Femur (tissue), 1 donor: ENCODE results near the gene SAMD14.

Experiments
- DNase-seq: peaks from one replicate; pipeline ENCODE4 v3.0.0-alpha.2; 2017

Gene SAMD14

DNA sequence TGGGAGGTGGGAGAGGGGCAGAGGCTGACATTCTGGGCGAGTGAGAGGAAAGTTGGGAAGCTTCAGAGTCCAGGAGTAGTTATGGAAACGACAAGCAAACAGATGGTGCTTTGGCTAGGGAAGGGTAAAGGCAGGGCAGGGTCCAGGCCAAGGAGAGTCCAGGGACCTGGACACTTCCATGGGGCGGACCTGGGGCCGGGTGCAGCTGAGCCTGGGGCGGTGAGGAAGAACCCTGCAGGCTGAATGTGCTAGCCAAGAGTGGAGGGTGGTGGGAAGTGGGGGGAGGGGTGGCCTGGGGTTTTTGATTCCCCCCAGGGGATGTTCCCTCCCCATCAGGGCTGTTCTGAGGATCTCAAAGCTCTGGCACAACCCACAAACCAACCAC lies 17.9 kb upstream of the SAMD14 start:
- peak; percentile 71 for DNase-seq

DNA sequence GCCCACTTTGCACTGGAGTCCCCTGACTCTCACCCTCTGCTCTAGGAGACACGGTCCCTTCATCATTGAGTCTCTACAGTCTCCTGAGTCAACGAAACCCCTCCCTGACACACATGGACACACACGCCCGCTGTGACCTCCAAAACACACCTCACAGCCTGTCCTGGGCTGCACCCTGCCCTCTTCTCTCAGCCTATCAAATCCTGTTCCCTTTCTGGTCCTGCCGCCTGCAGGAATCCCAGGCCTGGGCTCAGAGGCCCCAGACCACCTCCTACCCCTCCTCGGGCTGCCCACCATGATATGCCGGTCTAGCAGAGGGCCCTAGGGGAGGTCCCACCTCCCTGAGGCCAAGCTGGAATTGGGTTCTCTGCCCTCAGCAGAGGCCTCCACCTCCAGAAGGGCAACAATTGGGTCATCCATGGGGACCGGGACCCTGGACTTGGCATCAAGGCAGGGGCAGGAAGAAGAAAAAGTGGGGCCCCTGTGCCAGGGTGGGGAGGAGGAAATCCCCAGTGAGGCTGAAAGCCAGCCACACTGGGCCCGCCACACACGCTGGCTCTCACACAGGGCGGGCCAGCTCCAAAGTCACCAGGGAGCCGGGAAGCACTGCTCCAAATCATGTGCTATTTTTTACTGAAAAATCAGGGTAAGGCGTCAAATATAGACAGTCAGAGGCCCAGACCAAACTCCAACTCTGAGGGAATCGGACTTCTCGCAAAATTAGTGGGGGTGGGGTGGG lies 17.1 kb upstream of the SAMD14 start:
- DNase-seq = peak; percentile 36

DNA sequence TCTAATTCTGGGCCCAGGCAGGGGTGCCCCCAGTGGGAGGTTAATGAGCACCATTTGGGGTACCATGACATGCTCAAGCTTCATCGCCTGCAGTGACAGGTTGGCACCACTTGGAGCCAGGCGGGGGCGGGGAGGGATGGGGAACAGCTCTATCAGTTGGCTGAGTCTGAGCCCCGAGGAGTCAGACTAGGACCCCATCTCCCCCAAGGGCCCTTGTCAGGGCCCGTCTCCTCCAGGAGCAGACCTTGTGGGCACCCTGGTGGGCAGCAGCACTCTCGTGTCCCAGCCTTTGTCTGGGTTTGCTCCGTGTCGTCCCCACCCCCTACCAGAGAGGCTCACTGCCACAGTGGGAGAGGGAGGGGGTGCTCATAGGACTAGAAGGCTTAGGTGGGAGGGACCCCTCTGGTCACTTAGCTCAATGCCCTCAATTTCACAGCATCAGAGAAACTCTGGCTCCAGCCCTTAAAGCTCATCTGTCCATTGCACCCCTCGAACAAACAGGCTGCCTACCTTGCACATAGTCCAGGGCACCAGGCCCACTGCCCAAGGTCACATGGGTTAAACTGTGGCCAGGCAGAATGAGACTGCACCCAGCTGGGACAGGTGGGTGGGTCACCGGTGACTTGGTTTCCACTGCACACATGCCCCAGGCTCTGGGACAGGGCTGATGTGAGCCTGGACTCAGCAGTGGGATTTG lies 16.4 kb upstream of the SAMD14 start:
- peak; percentile 24 for DNase-seq

DNA sequence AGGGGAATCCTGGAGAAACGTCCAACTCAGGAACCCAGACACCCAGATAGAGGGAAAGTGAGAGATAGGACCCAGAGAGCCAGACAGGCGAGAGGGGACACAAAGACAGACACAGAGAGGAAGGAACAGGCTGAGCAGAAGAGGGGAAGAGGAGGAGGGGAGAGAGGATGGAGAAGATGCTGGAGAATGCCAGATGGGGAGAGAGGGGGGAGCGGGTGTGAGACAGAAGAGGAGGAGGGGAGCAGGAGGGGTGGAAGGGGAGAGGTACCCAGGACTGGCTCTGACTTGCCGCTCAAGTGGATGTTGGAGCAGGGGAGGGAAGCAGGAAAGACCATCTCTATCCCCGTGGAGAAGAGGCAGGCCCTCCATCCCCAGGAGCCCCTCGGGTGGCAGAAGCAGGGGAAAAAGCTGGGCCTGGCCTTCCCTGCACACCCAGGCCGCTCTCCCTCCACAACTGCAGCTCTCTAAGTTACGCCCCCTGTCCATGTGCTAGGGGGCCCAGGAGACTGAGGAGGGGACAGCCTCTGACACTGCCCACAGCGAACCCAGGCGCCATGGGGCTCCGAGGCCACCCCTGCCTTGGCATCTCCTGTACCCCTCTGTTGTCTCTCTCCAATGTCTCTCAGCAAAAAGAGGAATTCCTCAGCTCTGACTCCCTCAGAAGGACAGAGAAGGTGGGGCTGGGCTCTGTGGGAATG lies 15.7 kb upstream of the SAMD14 start:
- DNase-seq = no peak

DNA sequence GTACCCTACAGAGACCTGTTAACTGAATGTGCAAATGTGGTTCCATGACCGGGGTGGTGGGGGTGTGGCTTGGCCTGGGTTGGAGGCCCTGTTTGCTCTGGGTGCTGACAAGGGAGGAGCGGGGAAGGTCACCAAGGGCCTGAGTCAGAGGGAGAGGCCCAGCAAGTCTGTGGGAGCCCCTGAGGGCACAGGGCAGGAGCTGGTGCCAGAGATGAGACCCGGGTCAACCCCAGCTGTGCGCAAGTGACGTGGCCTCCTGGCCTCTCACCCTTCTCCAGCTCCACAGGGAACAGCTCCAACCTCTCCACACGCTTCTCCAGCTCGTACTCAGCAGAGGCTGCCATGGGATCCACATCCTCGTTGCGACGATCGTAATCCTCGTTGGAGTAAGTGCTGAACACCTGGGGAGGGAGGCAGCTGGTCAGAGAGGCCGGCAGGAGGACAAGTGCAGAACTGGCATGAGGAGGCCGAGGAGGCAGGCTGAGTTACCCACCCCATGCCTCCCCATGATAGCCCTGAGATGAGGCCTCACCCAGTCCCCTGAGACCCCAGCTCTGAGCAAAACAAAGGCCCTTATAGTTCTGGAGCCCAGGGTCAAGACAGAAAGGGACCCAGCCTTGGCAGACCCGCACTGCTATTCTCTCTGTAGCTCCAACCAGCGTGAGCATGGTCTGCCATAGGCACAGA lies 15.0 kb upstream of the SAMD14 start:
- DNase-seq = peak; percentile 23

DNA sequence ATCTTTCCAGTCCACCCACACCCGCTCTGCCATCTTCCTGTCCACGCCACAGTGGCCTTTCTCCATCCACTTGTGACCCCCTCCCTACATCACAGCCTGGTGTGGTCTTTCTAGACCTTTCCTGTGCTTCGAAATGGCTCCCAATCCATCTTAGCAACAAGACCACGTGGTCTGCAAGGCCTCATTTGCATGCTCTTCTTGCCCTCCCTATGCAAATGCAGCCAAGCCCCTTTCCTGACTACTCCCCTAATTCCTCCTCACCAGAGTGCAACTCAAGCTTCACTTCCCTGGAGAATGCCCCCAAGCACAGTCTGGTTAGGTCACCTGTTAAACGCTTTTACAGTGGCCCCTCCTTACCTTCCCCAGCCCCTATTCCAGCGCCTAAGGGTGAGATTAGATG lies 14.4 kb upstream of the SAMD14 start:
- no peak for DNase-seq

DNA sequence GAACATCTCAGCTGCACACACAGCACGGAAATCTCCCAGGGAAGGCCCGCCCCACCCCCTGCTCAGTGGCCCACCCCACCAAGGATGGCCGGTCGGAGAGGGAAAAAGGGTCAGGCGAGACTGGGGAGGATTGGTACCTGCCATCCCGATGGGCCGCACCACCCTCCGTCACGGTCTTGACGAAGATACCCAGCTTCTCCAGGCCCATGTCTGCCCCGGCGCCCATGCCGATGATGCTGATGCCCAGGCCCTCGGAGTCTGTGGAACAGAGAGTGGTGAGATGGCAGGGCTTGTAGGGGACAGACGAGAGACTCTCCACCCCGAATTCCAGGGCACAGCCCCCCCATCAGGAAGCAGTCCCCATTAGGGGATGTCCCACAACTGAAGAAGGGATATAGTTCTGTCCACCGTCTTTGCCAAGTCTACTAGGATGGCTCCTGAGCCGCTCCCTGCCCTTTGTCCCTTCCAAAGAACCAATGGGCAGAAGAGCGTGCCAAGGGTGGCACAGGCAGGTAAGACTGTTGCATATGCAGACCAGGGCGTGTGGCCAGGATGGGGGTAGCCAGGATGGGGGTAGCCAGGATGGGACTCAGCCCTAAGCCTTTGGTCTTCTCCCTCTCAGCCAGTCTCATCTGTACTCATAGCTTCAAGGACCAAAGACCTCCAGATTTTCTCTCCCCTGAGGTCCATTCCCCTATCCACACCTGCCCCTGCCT lies 13.7 kb upstream of the SAMD14 start:
- DNase-seq = no peak

DNA sequence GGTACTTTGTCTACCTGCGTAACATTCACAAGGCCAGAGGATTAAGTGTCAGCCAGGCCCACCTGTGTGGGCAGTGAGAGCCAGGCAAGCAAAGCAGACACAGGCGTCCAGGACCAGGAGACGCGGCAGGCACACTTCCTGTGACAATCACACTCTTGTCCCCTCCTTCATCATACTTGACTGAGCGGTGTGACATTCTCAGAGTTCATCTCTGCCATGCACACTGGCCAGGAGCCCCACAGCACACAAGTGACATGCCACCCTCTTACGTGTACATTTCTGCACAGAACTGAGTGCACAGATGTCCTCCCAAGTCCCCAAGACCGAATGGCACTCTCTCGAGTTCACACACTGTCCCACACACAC lies 11.8 kb upstream of the SAMD14 start:
- DNase-seq = no peak

DNA sequence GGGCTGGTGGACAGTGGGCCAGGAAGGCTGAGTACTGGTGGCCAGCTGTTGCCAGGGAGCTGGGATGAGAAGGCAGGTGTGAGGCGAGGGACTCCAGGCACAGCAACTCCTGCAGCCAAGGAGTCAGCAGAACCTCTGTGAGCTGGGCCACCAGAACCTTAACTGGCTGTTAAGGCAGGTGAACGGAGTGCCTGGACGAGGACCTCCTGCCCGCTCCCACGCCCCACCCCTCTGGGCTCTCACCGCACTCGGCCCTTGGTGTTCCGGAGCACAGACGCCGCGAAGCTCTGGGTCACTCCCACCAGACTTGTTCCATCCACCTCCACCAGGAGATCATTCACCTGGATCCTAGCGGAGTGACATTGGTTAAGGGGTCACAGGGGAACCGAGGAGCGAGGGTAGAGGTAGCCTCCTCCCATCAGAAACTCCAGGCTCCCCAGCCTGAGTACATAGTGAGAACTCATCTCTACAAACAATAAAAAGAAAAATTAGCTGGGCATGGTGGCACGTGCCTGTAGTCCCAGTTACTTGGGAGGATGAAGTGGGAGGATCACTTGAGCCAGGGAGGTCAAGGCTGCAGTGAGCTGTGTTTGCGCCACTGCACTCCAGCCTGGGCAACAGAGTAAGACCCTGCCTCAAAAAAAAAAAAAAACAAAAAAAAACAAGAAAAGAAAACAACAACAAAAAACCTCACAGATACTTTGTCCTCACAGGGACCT lies 11.2 kb upstream of the SAMD14 start:
- no peak for DNase-seq

DNA sequence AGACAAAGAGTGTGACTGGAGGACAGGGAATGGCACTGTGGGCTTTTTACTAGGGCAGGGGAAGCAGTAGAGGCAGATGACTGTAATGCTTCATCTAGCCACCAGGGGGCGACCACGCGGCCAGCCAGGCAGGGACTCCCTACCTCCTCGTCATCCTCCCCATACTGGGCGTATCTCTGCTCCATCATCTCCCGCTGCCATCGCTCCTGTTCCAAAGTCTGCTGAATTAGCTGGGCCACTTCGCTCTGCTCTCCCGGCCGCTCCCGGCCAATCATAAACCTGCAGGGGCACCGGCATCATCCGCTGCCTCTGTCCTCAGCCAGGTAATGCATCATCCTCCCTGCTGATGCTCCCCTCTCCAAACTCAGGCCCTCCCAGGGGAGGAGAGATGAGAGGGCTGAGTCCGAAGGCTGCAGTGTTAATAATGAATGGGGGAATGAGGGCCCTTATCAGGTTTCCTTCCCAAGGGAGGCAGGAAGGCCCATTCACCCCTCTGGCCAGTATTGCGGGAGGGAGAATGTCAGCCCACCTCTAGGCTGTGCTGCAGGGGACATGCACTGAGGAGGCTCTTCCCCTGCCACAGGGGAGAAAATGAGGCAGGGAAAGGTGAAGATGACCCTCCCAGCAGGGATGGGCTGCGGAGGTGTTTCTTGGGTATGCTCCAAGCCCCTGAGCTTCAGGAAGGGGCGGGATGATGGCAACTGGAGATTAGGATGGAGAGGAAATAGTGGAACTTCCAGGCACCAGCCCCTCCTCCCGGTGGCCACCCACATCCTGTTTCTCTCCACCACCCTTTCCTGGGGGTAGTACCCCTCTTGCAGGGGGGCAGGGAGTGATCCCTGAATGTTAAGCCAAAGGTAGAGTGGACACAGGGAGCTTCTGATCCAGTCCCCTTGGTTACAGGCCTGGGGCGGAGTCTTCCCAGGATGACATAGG lies 10.3 kb upstream of the SAMD14 start:
- DNase-seq = peak; percentile 86

DNA sequence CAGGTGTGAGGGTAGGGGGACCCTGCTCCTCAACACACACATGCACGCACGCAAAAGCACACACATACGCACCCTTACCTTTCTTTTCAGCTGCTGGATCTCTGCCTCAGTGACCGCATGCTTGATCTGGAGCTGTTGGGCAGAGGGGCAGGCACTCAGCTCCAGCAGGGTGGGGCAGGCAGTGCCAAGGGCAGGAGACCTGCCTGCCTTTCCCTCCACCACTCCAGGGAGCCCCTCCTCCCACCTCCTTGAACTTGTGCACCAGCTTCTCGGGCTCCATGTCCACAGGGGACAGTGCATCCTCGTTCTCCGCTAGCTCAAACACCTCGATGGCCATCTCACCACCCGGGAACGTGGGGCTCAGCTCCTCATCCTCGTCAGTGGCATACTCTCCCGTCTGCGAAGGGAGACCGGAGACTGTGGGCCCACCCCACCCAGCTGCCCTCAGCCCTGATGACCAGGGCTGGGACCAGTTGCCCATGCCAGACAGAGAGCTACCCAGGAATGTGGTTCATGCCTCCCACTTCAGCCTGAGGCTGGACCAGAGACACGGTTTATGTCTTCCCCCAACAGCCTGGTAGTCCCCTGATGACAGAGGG lies 9.3 kb upstream of the SAMD14 start:
- no peak for DNase-seq

DNA sequence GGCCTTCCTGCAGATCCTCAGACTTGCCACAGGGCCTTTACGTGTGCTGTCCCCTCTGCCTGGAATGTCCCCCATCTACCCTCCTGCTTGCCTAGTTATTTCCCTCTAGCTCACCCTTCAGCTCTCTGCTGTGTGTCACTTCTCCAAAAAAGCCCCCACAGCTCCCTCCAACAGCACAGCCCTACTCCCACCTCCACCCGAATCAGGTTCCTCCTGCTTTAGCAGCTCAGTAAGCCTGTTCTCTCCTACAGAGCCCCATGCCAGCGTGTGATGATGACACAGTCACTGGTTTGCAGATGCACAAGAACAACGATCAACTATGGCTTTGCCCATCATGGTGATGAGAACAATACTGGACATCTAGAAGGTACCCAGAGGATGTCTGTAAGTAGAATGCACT lies 7.1 kb upstream of the SAMD14 start:
- no peak for DNase-seq

DNA sequence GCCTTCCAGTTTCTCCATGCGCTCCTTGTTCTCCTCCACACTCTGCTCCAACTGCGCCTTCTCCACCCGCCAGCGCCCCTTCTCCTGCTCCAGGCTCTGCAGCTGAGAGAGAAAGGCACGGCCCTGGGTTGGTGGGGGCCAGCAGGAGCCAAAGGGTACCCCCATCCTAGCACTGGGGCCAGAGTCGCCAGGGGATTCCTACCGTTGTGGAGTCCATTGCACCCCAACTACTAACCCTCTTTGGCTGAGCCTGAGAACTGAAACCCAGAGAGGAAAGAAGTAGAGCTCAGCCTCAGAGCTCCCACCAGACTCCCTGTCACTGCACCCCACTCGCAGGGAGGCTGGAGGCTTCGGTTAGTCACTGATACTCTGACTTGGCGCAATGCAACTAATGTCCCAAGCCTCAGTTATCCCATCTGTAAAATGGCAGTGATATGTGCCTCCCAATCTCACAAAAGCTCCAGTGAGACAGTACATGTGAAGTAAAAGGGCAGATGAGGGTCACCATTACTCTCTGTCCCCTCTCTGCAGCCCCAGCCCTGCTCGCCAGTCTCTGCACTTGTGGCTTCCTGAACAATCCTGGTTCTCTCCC lies 6.2 kb upstream of the SAMD14 start:
- no peak for DNase-seq

DNA sequence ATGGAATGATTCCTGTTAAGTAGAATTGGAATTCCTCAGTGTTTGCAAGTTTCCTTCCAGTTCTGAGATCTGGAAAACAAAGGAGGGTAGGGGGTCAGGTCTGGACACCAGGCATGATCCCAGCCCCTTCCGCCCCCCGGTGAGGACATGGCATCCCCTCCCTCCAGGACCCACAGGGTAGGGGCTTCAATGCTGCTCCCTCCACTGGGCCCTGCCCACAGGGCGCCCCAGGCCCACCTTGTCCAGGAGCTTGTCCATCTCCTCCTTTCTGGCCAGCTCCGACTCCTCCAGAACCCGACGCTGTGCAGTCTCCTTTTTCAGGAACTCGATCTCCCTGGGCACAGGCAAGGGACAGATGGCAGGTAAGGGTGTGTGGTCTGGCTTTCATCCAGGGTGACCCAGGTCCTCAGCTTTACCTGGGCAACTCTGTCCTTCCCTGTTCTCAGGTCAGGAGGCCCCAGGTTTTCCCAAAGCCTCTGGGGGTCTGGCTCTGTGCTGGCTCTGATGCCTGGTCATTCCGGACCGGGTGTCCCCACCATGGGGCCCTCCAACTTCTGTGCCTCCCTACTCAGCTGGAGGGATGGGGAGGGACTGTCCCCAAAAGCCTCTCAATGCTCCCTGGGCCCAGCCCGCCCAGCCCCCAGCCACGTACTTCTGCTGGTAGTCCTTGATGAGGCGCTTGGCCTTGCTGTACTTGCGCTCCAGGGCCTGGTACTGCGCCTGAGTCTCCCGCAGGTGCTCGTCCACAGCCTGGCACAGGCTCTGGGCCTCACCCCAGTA lies 5.5 kb upstream of the SAMD14 start:
- no peak for DNase-seq

DNA sequence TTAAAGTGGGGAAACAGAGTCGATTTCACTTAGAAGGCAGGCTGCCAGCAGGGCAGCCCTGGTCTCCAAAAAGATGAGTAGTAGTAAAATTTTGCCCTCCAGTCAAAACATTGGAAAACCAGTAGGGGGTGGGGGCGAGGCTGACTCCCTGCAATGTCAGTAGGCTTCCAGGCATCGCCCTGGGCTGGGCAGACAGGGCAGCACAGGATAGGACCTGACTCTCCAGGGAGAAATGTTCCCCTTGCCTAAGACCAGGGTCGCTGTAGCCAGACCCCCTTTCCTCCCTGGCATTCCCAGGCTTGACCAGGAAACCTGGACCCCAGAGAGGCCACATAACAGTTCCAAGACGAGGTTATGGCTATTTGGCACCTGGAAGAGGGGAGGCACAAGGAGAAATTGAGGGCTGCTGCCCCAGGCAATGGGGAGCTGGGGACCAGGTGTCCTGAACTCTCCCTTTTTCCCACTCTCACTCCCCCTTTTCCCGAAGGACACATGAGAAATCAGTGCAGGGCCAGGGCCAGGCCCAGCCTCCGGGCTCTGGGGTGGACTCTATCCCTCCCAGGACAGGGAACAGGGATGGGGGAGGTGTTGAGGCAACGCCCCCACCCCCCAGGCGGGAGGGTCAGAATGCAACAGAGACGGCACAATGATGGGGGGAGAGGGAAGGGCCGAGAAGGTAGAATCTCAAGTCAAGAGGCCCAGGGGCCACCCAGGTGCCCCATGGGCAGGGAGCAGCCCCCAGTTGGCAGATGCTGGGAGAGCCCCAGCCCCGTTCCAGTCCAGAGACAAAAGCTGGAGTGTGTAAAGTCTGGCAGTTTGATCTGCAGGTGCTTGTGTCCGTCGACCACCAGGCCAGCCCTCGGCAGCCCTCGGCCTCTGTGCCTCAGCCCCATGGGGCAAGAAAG lies 4.5 kb upstream of the SAMD14 start:
- DNase-seq = no peak

DNA sequence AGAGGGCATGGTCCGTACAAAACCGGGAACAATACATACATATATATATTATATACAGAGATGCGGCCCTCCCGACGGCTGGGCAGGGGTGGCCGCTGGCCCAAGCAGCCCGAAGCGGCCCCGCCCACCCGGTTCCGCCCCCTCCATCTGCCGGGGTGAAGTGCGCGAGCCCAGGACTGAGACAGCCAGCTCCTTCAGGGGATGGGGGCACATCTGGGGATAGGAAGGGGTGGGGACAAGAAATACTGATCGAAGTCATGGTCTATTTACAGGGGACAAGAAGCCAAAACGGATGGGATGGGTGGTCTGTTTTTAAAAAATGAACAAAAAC lies 3.8 kb upstream of the SAMD14 start:
- DNase-seq = peak; percentile 26

DNA sequence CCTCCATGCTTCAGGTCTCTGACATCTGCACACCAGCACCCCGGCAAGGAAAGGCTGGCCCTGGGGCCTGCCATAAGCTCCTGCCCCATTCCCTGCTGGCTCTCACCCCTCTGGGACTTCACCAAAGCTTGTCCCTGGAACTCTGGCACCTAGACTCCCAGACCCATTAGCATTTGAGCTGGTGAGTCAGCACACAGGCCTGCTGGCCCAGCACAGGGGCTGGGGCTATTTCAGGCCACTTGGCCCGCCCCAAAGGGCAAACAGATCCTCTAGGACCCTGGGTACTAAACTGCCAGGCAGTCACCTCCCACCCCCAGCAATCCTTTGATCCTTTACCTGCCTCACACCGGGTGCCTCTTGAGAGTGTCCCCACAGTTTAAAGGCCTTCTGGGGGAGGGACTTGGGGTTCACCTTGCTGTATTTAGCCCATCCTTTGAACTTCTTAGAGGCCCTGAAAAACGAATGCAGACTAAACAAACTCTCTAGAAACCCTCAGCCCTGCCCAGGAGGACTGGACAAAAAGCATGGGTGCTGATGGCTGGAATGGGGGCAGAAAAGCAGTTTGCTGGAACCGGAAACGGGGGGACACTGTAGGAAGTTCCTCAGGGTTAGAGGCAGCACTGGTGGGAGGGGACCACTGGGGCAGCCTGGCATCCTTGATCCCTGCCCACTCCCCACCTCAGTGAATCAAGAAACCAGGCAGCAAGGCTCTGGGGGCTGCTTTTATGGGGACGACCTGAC lies 3.2 kb upstream of the SAMD14 start:
- no peak for DNase-seq
